Stomach (tissue), 4 donors: ENCODE results near the gene SELENOH.

Experiments
- CTCF ChIP-seq, 7 experiments: fragments of 450-650 bp in 4 of 7; fragments of 200-600 bp in 3 of 7; sonication (generic) in 3 of 7; IDR thresholded peaks; one replicate each; pipeline ENCODE4 v1.5.1; 2016 to 2019; ENCODE audit warnings: antibody characterized with exemption in 7 of 7, control low read depth in 2 of 7, mild to moderate bottlenecking in 1 of 7
- POLR2A ChIP-seq, 4 donors: fragments of 450-650 bp; IDR thresholded peaks; one replicate each; pipeline ENCODE4 v1.6.1; 2016; ENCODE audit warnings: antibody characterized with exemption in 4 of 4, control low read depth in 2 of 4, mild to moderate bottlenecking in 1 of 4, moderate library complexity in 1 of 4

DNA sequence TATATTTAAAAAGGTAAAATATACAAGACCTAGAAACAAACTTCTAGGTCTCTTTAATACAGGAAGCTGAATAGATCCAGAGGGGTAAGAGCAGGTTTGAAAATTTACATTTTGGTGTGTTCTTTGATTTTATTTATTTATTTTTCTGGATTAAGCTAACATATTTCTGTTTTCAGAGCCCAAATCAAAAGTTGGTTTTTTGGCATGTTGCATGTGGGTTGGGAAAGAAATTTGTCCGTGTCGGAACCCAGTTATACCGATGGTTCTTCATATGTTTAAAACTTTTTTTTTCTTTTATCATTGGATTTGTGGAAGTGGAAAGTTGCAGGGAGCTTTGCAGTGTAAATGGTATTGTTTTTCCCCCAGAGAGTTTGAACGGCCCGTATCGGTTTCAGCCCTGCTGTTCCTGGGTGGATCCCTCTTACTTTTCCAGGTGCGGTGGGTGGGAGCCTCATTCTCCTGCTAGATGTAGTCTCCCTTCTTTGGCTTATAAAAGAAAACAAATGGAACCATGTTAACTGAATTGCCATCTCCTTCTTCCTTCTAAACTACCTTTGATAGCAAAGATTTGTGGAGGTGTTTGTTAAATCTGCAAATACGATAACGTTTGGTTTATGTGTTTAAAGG, 21.1 kb downstream of the SELENOH start:
- no peak for TF ChIP-seq POLR2A (IDR thresholded peaks at IDR 0.05)
- TF ChIP-seq CTCF (IDR thresholded peaks at IDR 0.05), result no peak
